CD8-positive, alpha-beta memory T cell (primary cell): ENCODE data around the gene NKX1-1. TPM values are rescaled to one million over a fixed set of nuclear protein-coding genes. Genes with fewer than 3 reads are reported as not detected.

ENCODE experiments used
- CTCF ChIA-PET: fragments of 350-600 bp; sonication (Branson Sonifier 250); formaldehyde crosslinking; loops from one replicate; lab custom pipeline; 2021; ENCODE audit warnings: antibody characterized with exemption; lab: Charles Lee
- POLR2A ChIA-PET: fragments of 350-600 bp; sonication (Branson Sonifier 250); formaldehyde crosslinking; loops from one replicate; lab custom pipeline; 2021; ENCODE audit warnings: antibody characterized with exemption; lab: Charles Lee
- DNase-seq, 5 donors: peaks; one replicate each; pipeline versions ENCODE4 v3.0.0 to v3.0.0-alpha.2; 2020 to 2022; ENCODE audit warnings: mixed read lengths in 1 of 5
- H3K27ac ChIP-seq: one replicate; pipeline ENCODE4 v1.7.0; 2013; ENCODE audit warnings: low read depth, mild to moderate bottlenecking, low read length, moderate library complexity
- H3K27me3 ChIP-seq: 2 replicates; pipeline ENCODE4 v1.7.0; 2013; ENCODE audit warnings: low read length, mild to moderate bottlenecking; ENCODE audit not compliant: insufficient read depth, poor library complexity, severe bottlenecking
- H3K36me3 ChIP-seq: 2 replicates; pipeline ENCODE4 v1.7.0; 2013; ENCODE audit warnings: mild to moderate bottlenecking, low read length, moderate library complexity; ENCODE audit not compliant: insufficient read depth
- H3K4me1 ChIP-seq: 2 replicates; pipeline ENCODE4 v1.7.0; 2013; ENCODE audit warnings: mild to moderate bottlenecking, low read length, moderate library complexity; ENCODE audit not compliant: insufficient read depth
- H3K4me3 ChIP-seq: 2 replicates; pipeline ENCODE4 v1.7.0; 2013; ENCODE audit warnings: mild to moderate bottlenecking, low read length
- H3K9me3 ChIP-seq: 2 replicates; pipeline ENCODE4 v1.7.0; 2013; ENCODE audit warnings: mild to moderate bottlenecking, low read length
- H3K27ac Mint-ChIP-seq, 8 donors: one replicate each; pipeline ENCODE4 v1.8.0; 2020 to 2021; ENCODE audit warnings: mixed read lengths in 8 of 8, mild to moderate bottlenecking in 6 of 8, inconsistent platforms in 3 of 8, moderate library complexity in 3 of 8
- H3K27me3 Mint-ChIP-seq, 2 donors: one replicate each; pipeline ENCODE4 v1.8.0; 2020 to 2021; ENCODE audit warnings: mixed read lengths in 2 of 2, mild to moderate bottlenecking in 1 of 2, moderate library complexity in 1 of 2
- H3K36me3 Mint-ChIP-seq, 3 donors: one replicate each; pipeline ENCODE4 v1.8.0; 2020 to 2021; ENCODE audit warnings: mixed read lengths in 3 of 3, inconsistent platforms in 1 of 3, mild to moderate bottlenecking in 1 of 3
- H3K4me1 Mint-ChIP-seq, 3 donors: one replicate each; pipeline ENCODE4 v1.8.0; 2020 to 2021; ENCODE audit warnings: mixed read lengths in 3 of 3, inconsistent platforms in 1 of 3, mild to moderate bottlenecking in 1 of 3
- H3K4me3 Mint-ChIP-seq, 7 donors: one replicate each; pipeline ENCODE4 v1.8.0; 2020 to 2021; ENCODE audit warnings: mixed read lengths in 7 of 7, mild to moderate bottlenecking in 6 of 7, moderate library complexity in 4 of 7, inconsistent platforms in 2 of 7
- H3K9me3 Mint-ChIP-seq, 5 donors: one replicate each; pipeline ENCODE4 v1.8.0; 2020 to 2022; ENCODE audit warnings: mixed read lengths in 5 of 5, mild to moderate bottlenecking in 3 of 5, moderate library complexity in 2 of 5, inconsistent platforms in 1 of 5
- polyA plus RNA-seq: library from polyadenylated mRNA; unstranded; fragments of 300-500 nt; fragmentation: Illumina TruSeq; gene quantifications from one replicate; pipeline ENCODE4 v1.2.3, GENCODE V29; 2021
- total RNA-seq, 2 experiments: library from RNA; stranded (reverse); gene quantifications; one replicate each; pipeline ENCODE4 v1.2.3, GENCODE V29; 2021

Gene NKX1-1
- total and polyA plus RNA-seq, 3 experiments from 2014 or later: not detected

- ChIA-PET CTCF (no interaction called here), POLR2A (no interaction called here)
- peaks cover 0 to 6% (median 0%) of the 10 kb centered on the region in 3 donors for H3K4me1 Mint-ChIP-seq
- Histone ChIP-seq H3K27ac (no peak overlapping the region), H3K27me3 (peaks cover 15% of the 10 kb centered on the region), H3K4me1 (no peaks in the 10 kb centered on the region), H3K4me3 (no peak overlapping the region), H3K9me3 (no peaks in the 10 kb centered on the region), H3K36me3 (no peaks in the 10 kb centered on the region)
- peaks cover 0 to 2% (median 0%) of the 10 kb centered on the region in 5 donors for H3K9me3 Mint-ChIP-seq
- H3K4me3 Mint-ChIP-seq: no peak overlapping the region
- H3K36me3 Mint-ChIP-seq: peaks cover 0 to 1% (median 0%) of the 10 kb centered on the region in 3 donors
- peak overlapping the region in 1 of 8 donors; percentile 33 for H3K27ac Mint-ChIP-seq
- peaks cover 43 to 64% of the 10 kb centered on the region in 2 donors for H3K27me3 Mint-ChIP-seq
- DNase-seq: no peak
Measured at GRCh38 chr4:1409079-1409478, 2.8 kb upstream of the NKX1-1 start.

GRCh38 chr4:1408418-1408817 is 2.2 kb upstream of the NKX1-1 start:
- ChIA-PET CTCF (no interaction called here), POLR2A (no interaction called here)
- Histone ChIP-seq H3K27ac (no peak overlapping the region), H3K9me3 (no peaks in the 10 kb centered on the region), H3K27me3 (peaks cover 12% of the 10 kb centered on the region), H3K36me3 (no peaks in the 10 kb centered on the region), H3K4me3 (no peak overlapping the region), H3K4me1 (no peaks in the 10 kb centered on the region)
- H3K27ac Mint-ChIP-seq: peak overlapping the region in 1 of 8 donors; percentile 74
- DNase-seq: peak in 1 of 5 donors; percentile 37
- no peak overlapping the region for H3K4me3 Mint-ChIP-seq
- H3K4me1 Mint-ChIP-seq: peaks cover 0 to 6% (median 0%) of the 10 kb centered on the region in 3 donors
- H3K36me3 Mint-ChIP-seq: peaks cover 0 to 1% (median 0%) of the 10 kb centered on the region in 3 donors
- peaks cover 0 to 2% (median 0%) of the 10 kb centered on the region in 5 donors for H3K9me3 Mint-ChIP-seq
- H3K27me3 Mint-ChIP-seq: peaks cover 46 to 58% of the 10 kb centered on the region in 2 donors

GRCh38 chr4:1407657-1408333 is 1.6 kb upstream of the NKX1-1 start:
- peaks cover 42 to 52% of the 10 kb centered on the region in 2 donors for H3K27me3 Mint-ChIP-seq
- Histone ChIP-seq H3K27ac (no peak overlapping the region), H3K4me3 (no peak overlapping the region), H3K9me3 (no peaks in the 10 kb centered on the region), H3K4me1 (no peaks in the 10 kb centered on the region), H3K27me3 (peaks cover 11% of the 10 kb centered on the region), H3K36me3 (no peaks in the 10 kb centered on the region)
- peaks cover 0 to 2% (median 0%) of the 10 kb centered on the region in 5 donors for H3K9me3 Mint-ChIP-seq
- DNase-seq: no peak
- H3K27ac Mint-ChIP-seq: no peak overlapping the region
- POLR2A ChIA-PET: no interaction called here
- H3K4me1 Mint-ChIP-seq: peaks cover 0 to 6% (median 0%) of the 10 kb centered on the region in 3 donors
- CTCF ChIA-PET: no interaction called here
- H3K4me3 Mint-ChIP-seq: no peak overlapping the region
- peaks cover 0 to 1% (median 0%) of the 10 kb centered on the region in 3 donors for H3K36me3 Mint-ChIP-seq

- H3K27ac ChIP-seq: no peak overlapping the region
- no peaks in the 10 kb centered on the region for H3K9me3 ChIP-seq
- H3K36me3 ChIP-seq: no peaks in the 10 kb centered on the region
- peak overlapping the region in 1 of 7 donors; percentile 47 for H3K4me3 Mint-ChIP-seq
- H3K4me1 ChIP-seq: no peaks in the 10 kb centered on the region
- H3K36me3 Mint-ChIP-seq: peaks cover 0 to 1% (median 0%) of the 10 kb centered on the region in 3 donors
- no peak overlapping the region for H3K27ac Mint-ChIP-seq
- ChIA-PET CTCF (no interaction called here), POLR2A (no interaction called here)
- H3K9me3 Mint-ChIP-seq: peaks cover 0 to 2% (median 0%) of the 10 kb centered on the region in 5 donors
- peaks cover 12% of the 10 kb centered on the region for H3K27me3 ChIP-seq
- peak in 1 of 5 donors; percentile 35 for DNase-seq
- peaks cover 42 to 49% of the 10 kb centered on the region in 2 donors for H3K27me3 Mint-ChIP-seq
- H3K4me3 ChIP-seq: no peak overlapping the region
- H3K4me1 Mint-ChIP-seq: peaks cover 0 to 8% (median 0%) of the 10 kb centered on the region in 3 donors
Measured at GRCh38 chr4:1406981-1407656, 877 bp upstream of the NKX1-1 start.

- CTCF ChIA-PET: no interaction called here
- Histone ChIP-seq H3K4me3 (no peak overlapping the region), H3K27me3 (peaks cover 17% of the 10 kb centered on the region), H3K4me1 (no peaks in the 10 kb centered on the region), H3K36me3 (no peaks in the 10 kb centered on the region), H3K27ac (no peak overlapping the region), H3K9me3 (no peaks in the 10 kb centered on the region)
- no peak for DNase-seq
- H3K4me3 Mint-ChIP-seq: no peak overlapping the region
- peaks cover 0 to 1% (median 0%) of the 10 kb centered on the region in 3 donors for H3K36me3 Mint-ChIP-seq
- H3K4me1 Mint-ChIP-seq: peaks cover 0 to 8% (median 0%) of the 10 kb centered on the region in 3 donors
- peaks cover 32 to 40% of the 10 kb centered on the region in 2 donors for H3K27me3 Mint-ChIP-seq
- peaks cover 0 to 2% (median 0%) of the 10 kb centered on the region in 5 donors for H3K9me3 Mint-ChIP-seq
- POLR2A ChIA-PET: no interaction called here
- no peak overlapping the region for H3K27ac Mint-ChIP-seq
Measured at GRCh38 chr4:1405636-1406393, 427 bp downstream of the NKX1-1 start.

- no peaks in the 10 kb centered on the region for H3K4me1 ChIP-seq
- H3K27me3 ChIP-seq: peaks cover 17% of the 10 kb centered on the region
- H3K4me3 Mint-ChIP-seq: peak overlapping the region in 1 of 7 donors; percentile 19
- DNase-seq: no peak
- H3K27ac ChIP-seq: no peak overlapping the region
- H3K27ac Mint-ChIP-seq: no peak overlapping the region
- ChIA-PET POLR2A (no interaction called here), CTCF (no interaction called here)
- H3K4me1 Mint-ChIP-seq: peaks cover 0 to 8% (median 0%) of the 10 kb centered on the region in 3 donors
- H3K36me3 Mint-ChIP-seq: peaks cover 0 to 1% (median 0%) of the 10 kb centered on the region in 3 donors
- no peak overlapping the region for H3K4me3 ChIP-seq
- peaks cover 0 to 2% (median 0%) of the 10 kb centered on the region in 5 donors for H3K9me3 Mint-ChIP-seq
- H3K36me3 ChIP-seq: no peaks in the 10 kb centered on the region
- no peaks in the 10 kb centered on the region for H3K9me3 ChIP-seq
- H3K27me3 Mint-ChIP-seq: peaks cover 31 to 35% of the 10 kb centered on the region in 2 donors
Measured at GRCh38 chr4:1405254-1405635, 997 bp downstream of the NKX1-1 start.

GRCh38 chr4:1404573-1405253 is 1.5 kb downstream of the NKX1-1 start:
- Histone ChIP-seq H3K27ac (no peak overlapping the region), H3K4me1 (no peaks in the 10 kb centered on the region), H3K9me3 (no peaks in the 10 kb centered on the region), H3K4me3 (no peak overlapping the region), H3K36me3 (no peaks in the 10 kb centered on the region), H3K27me3 (peaks cover 15% of the 10 kb centered on the region)
- Mint-ChIP-seq H3K9me3 (peaks cover 0 to 3% (median 2%) of the 10 kb centered on the region in 5 donors), H3K4me3 (no peak overlapping the region), H3K36me3 (peaks cover 0 to 1% (median 0%) of the 10 kb centered on the region in 3 donors), H3K4me1 (peaks cover 0 to 8% (median 0%) of the 10 kb centered on the region in 3 donors), H3K27me3 (peaks cover 29 to 34% of the 10 kb centered on the region in 2 donors), H3K27ac (no peak overlapping the region)
- POLR2A ChIA-PET: no interaction called here
- CTCF ChIA-PET: no interaction called here
- no peak for DNase-seq
